HG03575 (cell line): ENCODE data around the gene ESYT3.
"Not testable (repeated sequence)": the region's sequence is repeated elsewhere in the genome, so short reads cannot be mapped to it uniquely, and the experiment has no call there.

Experiments
- ATAC-seq: cut with Tn5 transposase; IDR thresholded peaks from one replicate; pipeline ENCODE4 v1.9.1; 2021; ENCODE audit not compliant: unreplicated experiment, insufficient number of reproducible peaks, low FRiP score; ENCODE audit errors: extremely low read depth

Gene ESYT3

DNA sequence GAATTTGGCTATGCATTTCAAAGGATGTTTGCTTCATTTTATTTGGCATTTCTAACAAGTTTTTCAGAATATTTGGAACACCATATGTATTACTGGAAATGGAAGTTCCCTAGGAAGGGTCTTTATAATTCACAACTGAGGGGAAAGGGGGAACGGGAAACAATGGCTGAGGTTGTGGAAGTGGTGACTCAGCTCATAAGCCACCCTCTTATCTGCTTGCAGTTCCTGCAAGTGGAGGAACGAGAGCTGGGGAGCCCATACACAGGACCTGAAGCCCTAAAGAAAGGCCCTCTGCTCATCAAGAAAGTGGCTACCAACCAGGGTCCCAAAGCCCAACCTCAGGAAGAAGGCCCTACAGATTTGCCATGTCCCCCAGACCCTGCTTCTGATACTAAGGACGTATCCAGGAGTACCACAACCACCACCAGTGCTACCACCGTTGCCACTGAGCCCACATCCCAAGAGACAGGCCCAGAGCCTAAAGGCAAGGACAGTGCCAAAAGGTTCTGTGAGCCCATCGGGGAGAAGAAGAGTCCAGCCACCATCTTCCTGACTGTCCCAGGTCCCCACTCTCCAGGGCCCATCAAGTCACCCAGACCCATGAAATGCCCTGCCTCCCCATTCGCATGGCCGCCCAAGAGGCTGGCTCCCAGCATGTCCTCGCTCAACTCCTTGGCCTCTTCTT, 37.9 kb downstream of the ESYT3 start:
- no peak for ATAC-seq

DNA sequence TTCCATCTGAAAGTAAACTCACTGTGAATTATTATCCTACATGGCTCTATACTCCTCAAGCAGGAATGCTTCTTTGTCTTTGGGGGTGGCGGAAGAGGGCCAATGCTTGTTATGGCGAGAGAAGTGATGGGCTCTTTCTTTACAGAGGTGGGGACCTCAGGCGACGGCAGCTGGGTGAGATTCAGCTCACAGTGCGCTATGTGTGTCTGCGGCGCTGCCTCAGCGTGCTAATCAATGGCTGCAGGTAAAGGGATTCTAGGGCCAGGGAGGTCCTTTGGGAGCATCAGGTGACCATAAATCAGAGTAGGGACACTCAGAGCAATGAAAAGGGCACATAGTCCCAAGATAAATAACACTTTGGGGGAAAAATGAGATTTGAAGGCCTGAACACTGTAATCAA, 39.0 kb downstream of the ESYT3 start:
- ATAC-seq: no peak

DNA sequence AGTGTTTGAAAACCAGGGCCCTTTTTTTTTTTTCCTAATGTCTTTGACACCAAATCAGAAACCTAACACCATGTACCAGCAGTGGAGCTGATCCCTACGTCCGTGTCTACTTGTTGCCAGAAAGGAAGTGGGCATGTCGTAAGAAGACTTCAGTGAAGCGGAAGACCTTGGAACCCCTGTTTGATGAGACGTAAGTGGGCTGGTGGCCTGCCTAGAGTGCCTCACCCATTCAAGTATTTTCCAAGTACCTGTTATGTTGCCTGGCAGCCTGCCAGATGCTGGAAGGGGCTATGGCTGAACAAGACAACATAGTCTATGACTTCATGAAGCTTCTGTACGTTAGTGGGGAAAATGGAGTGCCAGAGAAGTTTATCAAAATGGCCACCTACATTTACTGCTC, 39.7 kb downstream of the ESYT3 start:
- no peak for ATAC-seq

DNA sequence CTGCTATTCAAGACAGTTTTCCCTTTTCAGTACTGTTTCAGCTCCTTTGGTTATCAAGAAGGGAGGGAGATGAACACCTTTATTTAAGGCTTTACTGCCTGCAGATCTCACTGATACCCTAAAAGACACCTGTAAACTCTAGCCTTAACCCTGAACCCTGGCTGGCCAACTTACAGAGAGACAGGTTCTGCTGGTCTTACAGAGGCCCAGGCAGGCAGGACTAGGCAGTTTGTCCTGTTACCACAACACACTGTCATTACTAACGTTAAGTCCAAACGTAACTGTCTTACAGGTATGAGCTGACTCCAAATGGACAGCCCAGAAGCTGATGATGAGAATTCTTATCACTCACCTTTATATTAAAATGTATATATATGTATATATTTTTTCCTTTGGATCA, 42.1 kb downstream of the ESYT3 start:
- ATAC-seq: no peak

GRCh38 chr3:138477120-138477519, 42.7 kb downstream of the ESYT3 start:
- ATAC-seq: no peak

DNA sequence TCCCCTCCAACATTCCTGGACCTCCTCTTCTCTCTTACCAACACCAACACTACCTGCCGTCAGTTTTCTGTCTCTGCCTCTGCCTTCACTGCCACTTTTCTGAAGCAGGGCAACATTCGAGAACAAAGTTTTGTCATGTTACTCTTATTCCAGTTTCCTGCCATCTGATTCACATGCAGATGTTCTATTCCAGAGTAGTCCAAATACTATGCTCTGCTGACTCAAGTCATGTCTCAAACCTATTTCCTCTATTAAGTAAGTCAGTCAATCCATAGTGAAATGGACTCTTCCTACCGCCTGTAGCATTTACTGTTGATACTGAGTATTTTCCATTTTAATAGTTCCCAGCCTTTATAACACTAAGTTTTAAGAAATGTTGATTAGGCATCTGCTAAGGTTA, 43.4 kb downstream of the ESYT3 start:
- ATAC-seq: no peak

- ATAC-seq: no peak
These were observed 45.0 kb downstream of the ESYT3 start for GRCh38 chr3:138479438-138479863.

GRCh38 chr3:138484672-138485071, 50.3 kb downstream of the ESYT3 start:
- not testable (repeated sequence) for ATAC-seq

- ATAC-seq: not testable (repeated sequence)
These were observed 52.2 kb downstream of the ESYT3 start for GRCh38 chr3:138486580-138486979.

DNA sequence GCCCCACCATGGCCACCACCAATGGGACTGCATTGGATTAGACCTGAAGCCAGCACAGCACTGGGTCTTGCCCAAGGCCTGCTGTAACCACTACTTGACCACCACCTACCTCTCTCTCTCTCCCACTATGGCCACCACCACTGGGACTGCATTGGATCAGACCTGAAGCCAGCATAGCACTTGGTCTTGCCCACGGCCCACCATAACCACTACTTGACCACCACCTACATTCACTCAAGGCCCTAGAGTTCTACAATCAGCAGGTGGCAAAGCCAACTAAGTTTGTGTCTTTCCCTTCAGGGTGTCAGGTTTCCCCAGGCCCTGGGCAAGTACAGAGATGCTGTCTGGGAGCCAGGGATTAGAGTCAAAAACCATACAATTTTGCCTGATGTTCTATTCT, 57.6 kb downstream of the ESYT3 start:
- no peak for ATAC-seq

- no peak for ATAC-seq
These were observed 58.7 kb downstream of the ESYT3 start for GRCh38 chr3:138492980-138493675.

DNA sequence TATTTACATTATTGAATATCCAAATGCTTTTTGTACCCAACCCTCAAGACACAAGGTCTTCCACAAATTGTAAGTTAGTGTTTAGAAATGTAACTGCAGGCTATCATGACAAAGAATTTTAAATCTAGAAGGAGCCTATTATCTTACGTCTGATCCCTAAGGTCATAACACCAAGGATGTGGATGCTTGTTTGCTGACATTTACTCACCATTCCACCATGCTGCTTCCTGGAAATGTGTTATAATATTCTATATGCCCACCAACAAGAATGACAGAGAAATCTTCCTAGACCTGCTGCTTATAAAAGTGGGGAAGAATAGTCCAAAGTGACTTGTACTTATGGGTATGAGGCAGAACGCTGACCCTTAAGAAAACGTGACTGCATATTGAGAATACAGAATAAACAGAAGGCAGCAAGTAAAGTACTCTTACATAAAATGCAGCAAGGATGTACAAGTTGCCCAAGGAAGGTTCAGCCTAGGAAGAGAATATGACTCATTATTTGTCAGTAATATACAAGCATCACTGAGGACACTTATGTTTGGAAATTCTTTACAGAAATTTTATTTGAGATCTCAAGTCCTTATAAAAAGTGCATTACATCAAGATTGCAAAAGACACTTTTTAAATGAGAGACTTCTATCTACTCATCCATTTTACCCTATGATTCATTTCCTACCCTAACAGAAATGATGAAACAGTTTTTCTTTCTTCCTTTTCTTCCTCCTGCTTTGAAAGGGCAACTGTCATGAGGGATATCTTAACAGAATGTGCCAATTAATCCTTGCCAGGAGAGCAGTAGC, 59.6 kb downstream of the ESYT3 start:
- no peak for ATAC-seq

DNA sequence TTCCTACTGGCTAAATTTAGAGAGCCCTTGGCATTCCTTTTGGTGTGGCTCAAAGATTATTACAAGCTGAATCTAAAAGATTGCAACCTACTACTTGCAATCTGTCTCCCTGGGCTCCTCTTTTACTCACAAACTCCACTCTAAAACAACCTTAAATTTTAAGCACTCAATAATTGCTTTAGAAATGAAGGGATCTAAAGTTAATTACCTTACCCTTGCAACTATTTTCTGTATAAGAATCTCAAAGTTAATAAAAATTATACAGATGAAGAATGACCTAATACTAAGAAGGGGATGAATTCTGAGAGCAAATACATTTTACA, 60.2 kb downstream of the ESYT3 start:
- ATAC-seq: no peak

GRCh38 chr3:138495638-138496037, 61.2 kb downstream of the ESYT3 start:
- ATAC-seq: not testable (repeated sequence)

GRCh38 chr3:138496436-138496835, 62.0 kb downstream of the ESYT3 start:
- no peak for ATAC-seq

GRCh38 chr3:138497021-138497420, 62.6 kb downstream of the ESYT3 start:
- no peak for ATAC-seq

- no peak for ATAC-seq
These were observed 63.4 kb downstream of the ESYT3 start for GRCh38 chr3:138497851-138498250.

- no peak for ATAC-seq
These were observed 64.6 kb downstream of the ESYT3 start for GRCh38 chr3:138498991-138499390.

GRCh38 chr3:138507524-138507923, 73.1 kb downstream of the ESYT3 start:
- no peak for ATAC-seq

GRCh38 chr3:138509586-138509985, 75.2 kb downstream of the ESYT3 start:
- ATAC-seq: no peak
